Peyer's patch (tissue), 4 donors: ENCODE data around the gene LARP4B.

ENCODE experiments used
- CTCF ChIP-seq, 6 experiments: fragments of 450-650 bp in 4 of 6; fragments of 200-600 bp in 2 of 6; sonication (generic) in 1 of 6; IDR thresholded peaks; one replicate each; pipeline ENCODE4 v1.5.1; 2017 to 2019; ENCODE audit warnings: antibody characterized with exemption in 6 of 6, mild to moderate bottlenecking in 3 of 6, moderate library complexity in 1 of 6
- POLR2A ChIP-seq, 2 donors: fragments of 450-650 bp; IDR thresholded peaks; one replicate each; pipeline ENCODE4 v1.5.1; 2017; ENCODE audit warnings: antibody characterized with exemption in 2 of 2, mild to moderate bottlenecking in 2 of 2, moderate library complexity in 2 of 2

- TF ChIP-seq POLR2A (IDR thresholded peaks at IDR 0.05) (no peak), CTCF (IDR thresholded peaks at IDR 0.05) (no peak)
These were observed 124.1 kb downstream of the LARP4B start for GRCh38 chr10:807163-807957.
